HS-5 (cell line): Measurements from ENCODE around the gene TRIM58.

Source experiments
- DNase-seq: peaks from one replicate; pipeline ENCODE4 v3.0.0-alpha.2; 2012; ENCODE audit warnings: low read depth

TRIM58 gene

GRCh38 chr1:247857069-247857984 is at the start of gene TRIM58:
Gene TRIM58 (plus strand): TSS chr1:247857187. CDS start chr1:247857247, 60 bp downstream.
- DNase-seq = no peak

GRCh38 chr1:247812637-247813036 is 44.4 kb upstream of the TRIM58 start:
- DNase-seq = no peak

GRCh38 chr1:247822060-247822459 is 34.9 kb upstream of the TRIM58 start:
- DNase-seq = no peak

GRCh38 chr1:247824023-247824422 is 33.0 kb upstream of the TRIM58 start, which contains the start of gene OR14A16:
Gene OR14A16 (minus strand): TSS chr1:247824119. CDS start chr1:247815729, 8,390 bp downstream.
- no peak for DNase-seq

GRCh38 chr1:247825362-247825761 is 31.6 kb upstream of the TRIM58 start:
- no peak for DNase-seq

GRCh38 chr1:247829656-247830055 is 27.3 kb upstream of the TRIM58 start:
- no peak for DNase-seq

- no peak for DNase-seq
Measured at GRCh38 chr1:247833601-247834000, 23.4 kb upstream of the TRIM58 start.

- DNase-seq = no peak
Measured at GRCh38 chr1:247840818-247841217, 16.2 kb upstream of the TRIM58 start.

- DNase-seq = no peak
Measured at GRCh38 chr1:247841796-247842195, 15.2 kb upstream of the TRIM58 start, which contains the start of gene OR11L1. Gene OR11L1 (minus strand): TSS chr1:247841896. CDS start chr1:247841896, 0 bp downstream.

GRCh38 chr1:247843411-247843810 is 13.6 kb upstream of the TRIM58 start:
- no peak for DNase-seq

- DNase-seq = no peak
Measured at GRCh38 chr1:247845011-247845692, 11.8 kb upstream of the TRIM58 start.

GRCh38 chr1:247845693-247846017 is 11.3 kb upstream of the TRIM58 start:
- DNase-seq = no peak

GRCh38 chr1:247848346-247848745 is 8.6 kb upstream of the TRIM58 start:
- no peak for DNase-seq

- DNase-seq = peak; percentile 13
Measured at GRCh38 chr1:247849616-247850015, 7.4 kb upstream of the TRIM58 start.

GRCh38 chr1:247854899-247855545 is 2.0 kb upstream of the TRIM58 start:
- no peak for DNase-seq

- no peak for DNase-seq
Measured at GRCh38 chr1:247855911-247856310, 1.1 kb upstream of the TRIM58 start.

- no peak for DNase-seq
Measured at GRCh38 chr1:247857985-247858619, 1.1 kb downstream of the TRIM58 start.

GRCh38 chr1:247862756-247863155 is 5.8 kb downstream of the TRIM58 start:
- DNase-seq = no peak

GRCh38 chr1:247864644-247865043 is 7.7 kb downstream of the TRIM58 start:
- no peak for DNase-seq

GRCh38 chr1:247865416-247865815 is 8.4 kb downstream of the TRIM58 start:
- peak; percentile 22 for DNase-seq

GRCh38 chr1:247883346-247883745 is 26.4 kb downstream of the TRIM58 start:
- DNase-seq = no peak

GRCh38 chr1:247884797-247885413 is 27.9 kb downstream of the TRIM58 start:
- DNase-seq = no peak
